Measurements from ENCODE around the gene CHST5.
"Not testable (repeated sequence)": the region's sequence is repeated elsewhere in the genome, so short reads cannot be mapped to it uniquely, and the experiment has no call there.

The CHST5 gene

GRCh38 chr16:75514296-75514695, 21.6 kb downstream of the CHST5 start:
- H3K4me3 ChIP-seq (ENCODE audit: low read depth, low read length): no peak overlapping the region

DNA sequence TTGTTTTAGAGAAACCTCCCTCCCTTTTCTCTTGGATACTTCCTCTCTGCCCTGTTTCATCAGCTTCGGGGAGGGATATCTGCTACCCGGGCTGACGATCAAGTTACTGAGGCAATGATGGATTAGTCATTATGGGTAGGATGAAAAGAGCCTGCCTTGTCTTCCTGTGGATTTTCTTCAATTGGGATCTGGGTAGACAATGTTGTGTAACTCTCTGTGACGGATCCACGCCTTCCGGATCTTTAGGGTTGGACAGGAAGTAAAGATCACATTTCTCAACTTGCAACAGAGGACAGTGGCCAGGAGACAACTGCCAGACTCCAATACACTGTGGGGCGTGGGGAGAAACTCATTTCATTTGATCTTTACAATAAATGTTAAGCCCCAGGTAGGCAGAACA, 29.3 kb downstream of the CHST5 start:
- H3K4me3 ChIP-seq (ENCODE audit: low read depth, low read length): no peak overlapping the region

- no peak overlapping the region for H3K4me3 ChIP-seq (ENCODE audit: low read depth, low read length)
These were observed 29.8 kb downstream of the CHST5 start for GRCh38 chr16:75506107-75506506.

GRCh38 chr16:75503801-75504200, 32.1 kb downstream of the CHST5 start:
- H3K4me3 ChIP-seq (ENCODE audit: low read depth, low read length): no peak overlapping the region

- H3K4me3 ChIP-seq (ENCODE audit: low read depth, low read length): no peak overlapping the region
These were observed 32.8 kb downstream of the CHST5 start for GRCh38 chr16:75502916-75503605.

- H3K4me3 ChIP-seq (ENCODE audit: low read depth, low read length): not testable (repeated sequence)
These were observed 34.1 kb downstream of the CHST5 start for GRCh38 chr16:75501820-75502219.

GRCh38 chr16:75501359-75501758, 34.5 kb downstream of the CHST5 start:
- no peak overlapping the region for H3K4me3 ChIP-seq (ENCODE audit: low read depth, low read length)

GRCh38 chr16:75498605-75499322, 37.1 kb downstream of the CHST5 start:
- H3K4me3 ChIP-seq (ENCODE audit: low read depth, low read length): not testable (repeated sequence)

- H3K4me3 ChIP-seq (ENCODE audit: low read depth, low read length): no peak overlapping the region
These were observed 38.4 kb downstream of the CHST5 start for GRCh38 chr16:75497558-75497957.

DNA sequence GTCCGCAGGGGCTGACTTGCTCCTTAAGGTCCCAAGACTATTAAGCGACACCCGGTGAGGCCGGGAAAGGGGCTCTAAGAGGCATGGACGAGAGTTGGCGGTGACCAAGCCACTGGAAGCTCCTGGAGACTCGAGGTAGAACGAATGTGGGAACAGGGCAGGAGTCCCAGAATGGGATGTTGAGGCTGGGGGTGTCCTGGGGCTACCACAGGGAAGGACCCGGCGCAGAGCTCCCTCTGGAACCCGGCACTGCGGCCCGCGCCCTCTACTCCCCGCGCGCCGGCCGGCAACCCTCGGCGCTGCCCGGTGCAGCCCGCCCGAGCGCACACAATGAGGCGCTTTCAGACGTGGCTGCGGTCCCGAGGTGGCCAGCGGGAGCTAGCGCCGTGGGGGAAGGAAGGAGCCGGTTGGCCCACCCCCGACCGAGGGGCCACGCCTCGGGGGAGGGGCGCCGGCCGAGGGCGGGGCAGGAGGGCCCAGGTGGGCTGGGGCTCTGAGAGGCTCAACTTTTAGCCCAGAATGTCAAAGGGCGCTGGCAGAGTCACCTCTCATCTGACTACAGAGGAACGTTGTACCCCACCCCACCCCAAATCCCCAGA, 40.7 kb downstream of the CHST5 start, which contains the start of gene CHST6:
TSS of gene CHST6 (minus strand) at position 366 of the 599 bp plus-strand sequence. CDS start 15,613 bp downstream, outside the sequence.
- peak within 1 kb of the TSS; percentile 67 for H3K4me3 ChIP-seq (ENCODE audit: low read depth, low read length)

DNA sequence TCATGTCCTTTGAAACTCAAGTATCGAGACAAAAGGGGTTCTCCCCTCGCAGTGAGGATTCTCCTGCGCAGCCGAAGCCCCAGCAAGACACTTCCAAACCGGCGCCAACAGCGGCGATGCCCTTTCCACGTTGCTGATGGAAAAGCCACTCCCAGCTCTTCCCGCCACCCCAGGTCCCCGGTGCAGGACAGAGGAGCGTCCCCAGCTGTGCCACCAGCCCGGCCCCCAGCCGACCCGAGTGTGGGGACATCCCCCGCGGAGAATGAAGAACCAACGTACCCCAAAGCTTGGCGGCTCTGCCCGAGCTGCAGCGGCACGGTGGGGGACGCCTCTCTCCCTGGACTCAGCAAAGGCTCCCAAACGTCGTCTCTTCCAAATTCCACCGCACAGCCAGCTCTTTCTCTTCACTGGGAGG, 41.2 kb downstream of the CHST5 start:
- H3K4me3 ChIP-seq (ENCODE audit: low read depth, low read length): peak overlapping the region; percentile 67

DNA sequence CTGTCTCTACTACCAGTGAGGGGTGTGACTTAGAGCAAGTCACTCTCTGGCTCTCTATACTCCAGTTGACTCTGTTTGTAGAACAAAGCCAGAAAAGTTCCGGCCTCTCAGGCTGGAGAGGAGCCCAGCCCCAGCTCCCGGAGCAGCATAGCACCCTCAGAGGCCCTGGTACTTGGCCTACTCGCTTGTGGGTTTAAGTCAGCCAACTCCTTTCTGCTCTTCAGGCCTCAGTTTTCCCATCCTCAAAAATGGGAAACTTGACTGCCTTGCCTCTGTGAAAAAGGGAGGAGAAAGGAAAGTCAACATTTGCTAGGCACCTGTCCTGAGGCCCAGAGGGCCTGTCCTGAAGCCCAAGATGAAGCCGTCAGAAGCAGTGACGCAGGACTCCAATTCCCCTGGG, 41.7 kb downstream of the CHST5 start:
- peak overlapping the region; percentile 67 for H3K4me3 ChIP-seq (ENCODE audit: low read depth, low read length)

GRCh38 chr16:75491876-75492275, 44.0 kb downstream of the CHST5 start:
- H3K4me3 ChIP-seq (ENCODE audit: low read depth, low read length): no peak overlapping the region

- H3K4me3 ChIP-seq (ENCODE audit: low read depth, low read length): no peak overlapping the region
These were observed 47.6 kb downstream of the CHST5 start for GRCh38 chr16:75488322-75488721.

- no peak overlapping the region for H3K4me3 ChIP-seq (ENCODE audit: low read depth, low read length)
These were observed 49.1 kb downstream of the CHST5 start for GRCh38 chr16:75486676-75487313.

GRCh38 chr16:75486014-75486675, 49.8 kb downstream of the CHST5 start:
- H3K4me3 ChIP-seq (ENCODE audit: low read depth, low read length): no peak overlapping the region

DNA sequence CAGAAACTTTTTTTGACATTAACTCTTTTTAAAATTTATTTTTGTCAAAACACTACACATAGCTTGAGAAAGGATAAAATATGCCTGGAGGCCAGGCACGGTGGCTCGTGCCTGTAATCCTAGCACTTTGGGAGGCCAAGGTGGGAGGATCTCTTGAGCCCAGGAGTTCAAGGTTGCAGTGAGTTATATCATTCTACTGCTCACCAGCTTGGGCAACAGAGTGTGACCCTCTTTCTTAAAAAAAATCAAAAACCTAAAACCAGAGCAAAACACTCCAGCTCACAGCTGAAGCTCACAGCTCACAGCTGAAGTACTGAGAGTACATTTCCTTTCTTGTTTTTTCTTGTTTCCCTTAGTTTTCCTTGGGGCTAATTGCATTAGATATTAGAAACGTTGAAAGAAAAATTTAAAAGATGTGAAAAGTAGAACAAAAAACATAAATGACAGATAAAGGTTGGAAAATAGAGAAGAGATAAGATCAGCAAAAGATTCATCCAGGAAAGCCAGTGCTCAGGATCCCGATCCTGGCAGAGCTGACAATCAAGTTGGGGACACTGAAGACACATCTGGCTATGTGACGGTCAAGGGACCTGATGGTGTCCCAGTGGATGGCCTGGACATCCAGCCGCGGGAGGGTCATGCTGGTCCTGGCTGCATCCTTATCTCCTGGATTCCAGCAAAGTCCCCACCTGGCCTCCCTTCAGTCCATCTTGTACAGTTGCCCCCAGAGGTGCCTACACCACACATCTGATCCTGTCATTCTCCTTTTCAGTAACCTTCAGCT, 50.5 kb downstream of the CHST5 start:
- H3K4me3 ChIP-seq (ENCODE audit: low read depth, low read length): no peak overlapping the region

DNA sequence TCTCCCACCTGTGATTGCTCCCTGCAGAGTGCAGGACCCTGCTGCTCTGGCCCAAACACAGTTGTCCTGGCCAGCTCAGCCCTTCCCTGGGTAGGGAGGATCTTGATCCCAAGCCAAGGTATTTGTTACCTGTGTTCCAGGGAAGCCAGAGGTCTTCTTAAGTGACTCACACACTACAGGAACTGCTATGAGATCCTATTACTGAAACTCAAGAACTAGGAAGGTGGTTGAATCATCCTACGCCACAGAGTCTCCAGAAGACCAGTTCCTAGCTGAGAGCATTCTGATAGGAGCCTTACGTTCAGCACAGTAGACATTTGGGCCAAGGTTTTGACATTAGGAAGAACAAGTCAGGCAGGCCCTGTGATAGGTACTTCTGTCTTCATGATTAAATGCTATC, 52.7 kb downstream of the CHST5 start:
- no peak overlapping the region for H3K4me3 ChIP-seq (ENCODE audit: low read depth, low read length)

DNA sequence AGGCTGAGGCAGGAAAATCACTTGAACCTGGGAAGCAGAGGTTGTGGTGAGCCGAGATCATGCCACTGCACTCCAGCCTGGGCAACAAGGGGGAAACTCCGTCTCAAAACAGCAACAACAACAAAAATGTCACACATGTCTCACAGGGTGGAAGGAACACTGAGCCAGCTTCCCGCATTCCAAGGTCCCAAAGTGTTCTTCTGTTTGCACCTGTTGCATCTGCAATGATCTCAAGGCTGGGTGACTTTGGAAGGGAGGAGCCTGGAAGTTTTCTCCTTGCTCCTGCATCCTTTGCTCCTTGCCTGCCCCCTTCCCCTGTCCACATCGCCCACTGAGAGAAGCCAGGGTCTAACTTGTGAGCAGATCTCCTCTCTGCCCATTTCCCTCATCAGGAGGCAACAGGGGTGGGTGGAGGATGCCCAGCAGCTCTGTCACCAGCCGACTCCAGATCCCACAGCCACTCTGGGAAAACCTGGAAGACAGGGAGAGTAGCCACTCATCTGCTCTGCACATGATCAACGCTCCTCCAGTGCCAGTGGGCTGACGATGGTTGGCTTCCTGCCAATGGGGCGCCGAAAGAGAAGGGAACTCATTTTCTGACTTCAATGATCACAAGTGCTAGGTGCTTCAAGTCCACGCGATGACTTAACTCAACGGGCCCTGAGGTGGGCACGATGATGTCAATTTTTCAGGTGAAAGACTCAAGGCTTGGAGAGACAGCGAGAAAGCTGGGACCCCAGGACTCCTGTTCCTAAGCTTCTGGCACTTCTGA, 53.3 kb downstream of the CHST5 start:
- H3K4me3 ChIP-seq (ENCODE audit: low read depth, low read length): no peak overlapping the region
